ENCODE data around the gene ROPN1B. TPM values are rescaled to one million over a fixed set of nuclear protein-coding genes. Genes with fewer than 3 reads are reported as not detected.

Gene ROPN1B
- total RNA-seq, 2 experiments from 2014 or later: not detected

DNA sequence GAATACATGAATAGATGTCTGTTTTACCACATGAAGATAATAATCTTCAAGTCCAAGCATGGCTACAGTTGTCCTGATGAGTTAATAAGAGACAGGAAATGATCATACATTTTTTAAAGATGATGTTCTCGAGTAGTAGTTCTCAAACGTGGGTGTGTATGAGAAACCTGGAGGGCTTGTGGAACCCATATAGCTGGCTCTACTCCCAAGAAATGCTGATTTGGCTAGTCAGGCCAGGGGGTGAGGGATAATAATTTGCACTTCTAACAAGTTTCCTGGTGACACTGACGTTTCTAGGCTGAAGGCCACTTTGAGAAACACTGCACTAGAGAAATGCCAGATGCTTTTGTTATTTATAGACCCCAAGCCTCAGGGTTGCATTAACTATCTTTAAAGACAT is 37.0 kb downstream of the ROPN1B start:
- no peak overlapping the region for H2AFZ ChIP-seq (ENCODE audit: low read length)
- DNase-seq (ENCODE audit: low spot score): no peak
- H3K9me3 ChIP-seq (ENCODE audit: low read length): no peaks in the 10 kb centered on the region
- no peaks in the 10 kb centered on the region for H3K79me2 ChIP-seq (ENCODE audit: insufficient read depth, low read depth, low read length)
- ChIA-PET POLR2A (no interaction called here), CTCF (ENCODE audit: unreplicated experiment) (no interaction called here)
- H3K4me2 ChIP-seq (ENCODE audit: low read length): no peak overlapping the region
- H4K20me1 ChIP-seq (ENCODE audit: insufficient read depth, low read length): no peaks in the 10 kb centered on the region
- intact Hi-C loops (cut with micrococcal nuclease; ENCODE audit: unreplicated experiment): no loop called here
- no peak overlapping the region for H3K4me3 ChIP-seq (ENCODE audit: low read depth, low read length, poor library complexity, severe bottlenecking)
- no TSS peak for BruUV-seq (replicated peaks)
- H3K9me2 ChIP-seq (ENCODE audit: insufficient read depth, low read length): no peaks in the 10 kb centered on the region
- no peaks in the 10 kb centered on the region for H3K4me1 ChIP-seq (ENCODE audit: insufficient read depth, low read length, poor library complexity, severe bottlenecking)
- no peak overlapping the region for H3K27ac ChIP-seq (ENCODE audit: low read depth, low read length, poor library complexity, severe bottlenecking)
- no peak for TF ChIP-seq EZH2phosphoT487 (IDR thresholded peaks at IDR 0.05; ENCODE audit: borderline replicate concordance, low read depth, low read length)
- TF ChIP-seq, protein P1, sequence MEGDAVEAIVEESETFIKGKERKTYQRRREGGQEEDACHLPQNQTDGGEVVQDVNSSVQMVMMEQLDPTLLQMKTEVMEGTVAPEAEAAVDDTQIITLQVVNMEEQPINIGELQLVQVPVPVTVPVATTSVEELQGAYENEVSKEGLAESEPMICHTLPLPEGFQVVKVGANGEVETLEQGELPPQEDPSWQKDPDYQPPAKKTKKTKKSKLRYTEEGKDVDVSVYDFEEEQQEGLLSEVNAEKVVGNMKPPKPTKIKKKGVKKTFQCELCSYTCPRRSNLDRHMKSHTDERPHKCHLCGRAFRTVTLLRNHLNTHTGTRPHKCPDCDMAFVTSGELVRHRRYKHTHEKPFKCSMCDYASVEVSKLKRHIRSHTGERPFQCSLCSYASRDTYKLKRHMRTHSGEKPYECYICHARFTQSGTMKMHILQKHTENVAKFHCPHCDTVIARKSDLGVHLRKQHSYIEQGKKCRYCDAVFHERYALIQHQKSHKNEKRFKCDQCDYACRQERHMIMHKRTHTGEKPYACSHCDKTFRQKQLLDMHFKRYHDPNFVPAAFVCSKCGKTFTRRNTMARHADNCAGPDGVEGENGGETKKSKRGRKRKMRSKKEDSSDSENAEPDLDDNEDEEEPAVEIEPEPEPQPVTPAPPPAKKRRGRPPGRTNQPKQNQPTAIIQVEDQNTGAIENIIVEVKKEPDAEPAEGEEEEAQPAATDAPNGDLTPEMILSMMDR (conservative IDR thresholded peaks at IDR 0.05; ENCODE audit: low read length): no peak
- peaks cover 10% of the 10 kb centered on the region for H3K36me3 ChIP-seq (ENCODE audit: insufficient read depth, low read length)

DNA sequence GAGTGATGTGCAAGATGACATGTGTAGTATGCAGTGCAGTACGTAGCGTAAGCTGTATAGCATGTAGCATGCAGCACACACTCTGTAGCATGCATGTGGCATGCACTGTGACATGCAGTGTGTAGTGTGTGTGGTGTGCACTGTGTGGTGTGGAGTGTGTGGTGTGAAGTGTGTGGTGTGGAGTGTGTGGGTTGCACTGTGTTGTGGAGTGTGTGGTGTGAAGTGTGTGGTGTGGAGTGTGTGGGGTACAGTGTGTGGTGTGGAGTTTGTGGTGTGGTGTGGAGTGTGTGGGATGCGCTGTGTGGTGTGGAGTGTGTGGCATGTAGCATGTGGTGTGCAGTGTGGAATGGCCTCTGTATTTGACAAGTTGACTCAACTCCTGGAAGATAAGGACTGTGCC is 39.2 kb downstream of the ROPN1B start:
- DNase-seq (ENCODE audit: low spot score): no peak
- POLR2A ChIA-PET: no interaction called here
- no peak overlapping the region for H2AFZ ChIP-seq (ENCODE audit: low read length)
- peaks cover 10% of the 10 kb centered on the region for H3K36me3 ChIP-seq (ENCODE audit: insufficient read depth, low read length)
- no peaks in the 10 kb centered on the region for H3K4me1 ChIP-seq (ENCODE audit: insufficient read depth, low read length, poor library complexity, severe bottlenecking)
- TF ChIP-seq, protein P1 (conservative IDR thresholded peaks at IDR 0.05; ENCODE audit: low read length): no peak
- TF ChIP-seq EZH2phosphoT487 (IDR thresholded peaks at IDR 0.05; ENCODE audit: borderline replicate concordance, low read depth, low read length): no peak
- H3K27ac ChIP-seq (ENCODE audit: low read depth, low read length, poor library complexity, severe bottlenecking): no peak overlapping the region
- H3K79me2 ChIP-seq (ENCODE audit: insufficient read depth, low read depth, low read length): no peaks in the 10 kb centered on the region
- no peaks in the 10 kb centered on the region for H4K20me1 ChIP-seq (ENCODE audit: insufficient read depth, low read length)
- no peak overlapping the region for H3K4me3 ChIP-seq (ENCODE audit: low read depth, low read length, poor library complexity, severe bottlenecking)
- no TSS peak for BruUV-seq (replicated peaks)
- no peaks in the 10 kb centered on the region for H3K9me3 ChIP-seq (ENCODE audit: low read length)
- no peaks in the 10 kb centered on the region for H3K9me2 ChIP-seq (ENCODE audit: insufficient read depth, low read length)
- CTCF ChIA-PET (ENCODE audit: unreplicated experiment): no interaction called here
- intact Hi-C loops (cut with micrococcal nuclease; ENCODE audit: unreplicated experiment): no loop called here
- H3K4me2 ChIP-seq (ENCODE audit: low read length): no peak overlapping the region

DNA sequence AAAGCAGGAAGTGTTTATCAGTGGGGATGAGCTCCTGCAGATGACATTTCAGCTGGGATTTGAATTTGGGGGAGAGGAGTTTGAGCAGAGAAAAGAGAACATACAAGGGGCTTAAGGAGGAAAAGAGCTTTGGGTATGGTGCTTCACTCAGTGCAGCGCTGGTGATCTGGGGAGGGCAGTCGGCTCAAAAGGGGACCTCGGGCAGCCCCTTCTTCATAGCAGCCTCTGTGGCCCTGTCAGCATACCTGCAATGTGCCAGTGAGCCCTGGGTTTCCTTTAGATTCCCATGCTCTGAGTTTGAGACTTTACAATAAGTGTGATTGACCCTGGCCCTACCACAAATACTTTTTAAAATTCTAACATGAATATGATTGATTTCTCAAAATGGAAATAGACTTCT is 40.2 kb downstream of the ROPN1B start:
- Histone ChIP-seq H3K79me2 (ENCODE audit: insufficient read depth, low read depth, low read length) (no peaks in the 10 kb centered on the region), H3K4me2 (ENCODE audit: low read length) (no peak overlapping the region), H3K9me2 (ENCODE audit: insufficient read depth, low read length) (no peaks in the 10 kb centered on the region), H2AFZ (ENCODE audit: low read length) (no peak overlapping the region), H3K27ac (ENCODE audit: low read depth, low read length, poor library complexity, severe bottlenecking) (no peak overlapping the region), H3K9me3 (ENCODE audit: low read length) (no peaks in the 10 kb centered on the region), H3K36me3 (ENCODE audit: insufficient read depth, low read length) (peaks cover 10% of the 10 kb centered on the region), H4K20me1 (ENCODE audit: insufficient read depth, low read length) (no peaks in the 10 kb centered on the region), H3K4me3 (ENCODE audit: low read depth, low read length, poor library complexity, severe bottlenecking) (no peak overlapping the region), H3K4me1 (ENCODE audit: insufficient read depth, low read length, poor library complexity, severe bottlenecking) (no peaks in the 10 kb centered on the region)
- no TSS peak for BruUV-seq (replicated peaks)
- CTCF ChIA-PET (ENCODE audit: unreplicated experiment): no interaction called here
- POLR2A ChIA-PET: interaction anchor here (1.2 kb wide), 1 partner anchor 10 kb away, joined by 3 read pairs; no protein-coding TSS in a partner anchor
- intact Hi-C loops (cut with micrococcal nuclease; ENCODE audit: unreplicated experiment): no loop called here
- no peak for TF ChIP-seq EZH2phosphoT487 (IDR thresholded peaks at IDR 0.05; ENCODE audit: borderline replicate concordance, low read depth, low read length)
- TF ChIP-seq, protein P1 (conservative IDR thresholded peaks at IDR 0.05; ENCODE audit: low read length): no peak
- no peak for DNase-seq (ENCODE audit: low spot score)

Measured in OCI-LY7 (cell line).